HEK293T (cell line): ENCODE results near the gene HTT.

Source experiments
- ARNT ChIP-seq: fragments of 450-650 bp; IDR thresholded peaks from 2 replicates; pipeline ENCODE4 v1.6.1; 2017; ENCODE audit warnings: mild to moderate bottlenecking
- BHLHE40 ChIP-seq: fragments of 450-650 bp; IDR thresholded peaks from 2 replicates; pipeline ENCODE4 v1.6.1; 2016; ENCODE audit warnings: mild to moderate bottlenecking, moderate library complexity, borderline replicate concordance
- ELF4 ChIP-seq: fragments of 450-650 bp; IDR thresholded peaks from 2 replicates; pipeline ENCODE4 v1.6.1; 2017; ENCODE audit warnings: antibody characterized with exemption
- FOXA1 ChIP-seq: fragments of 450-650 bp; IDR thresholded peaks from 2 replicates; pipeline ENCODE4 v1.6.1; 2016; ENCODE audit warnings: mild to moderate bottlenecking
- FOXM1 ChIP-seq: fragments of 450-650 bp; IDR thresholded peaks from 2 replicates; pipeline ENCODE4 v1.6.1; 2017; ENCODE audit warnings: mild to moderate bottlenecking, borderline replicate concordance
- HDGF ChIP-seq: fragments of 450-650 bp; IDR thresholded peaks from 2 replicates; pipeline ENCODE4 v1.6.1; 2017; ENCODE audit warnings: antibody characterized with exemption, borderline replicate concordance
- L3MBTL2 ChIP-seq: fragments of 450-650 bp; conservative IDR thresholded peaks from 2 replicates; pipeline ENCODE4 v1.6.1; 2016; ENCODE audit warnings: mild to moderate bottlenecking
- NFRKB ChIP-seq: fragments of 450-650 bp; IDR thresholded peaks from 2 replicates; pipeline ENCODE4 v1.6.1; 2016; ENCODE audit warnings: mild to moderate bottlenecking, moderate library complexity
- SP1 ChIP-seq: fragments of 450-650 bp; IDR thresholded peaks from 2 replicates; pipeline ENCODE4 v1.6.1; 2017
- SUZ12 ChIP-seq: fragments of 450-650 bp; IDR thresholded peaks from 2 replicates; pipeline ENCODE4 v1.6.1; 2016; ENCODE audit warnings: mild to moderate bottlenecking
- TARDBP ChIP-seq: fragments of 450-650 bp; IDR thresholded peaks from 2 replicates; pipeline ENCODE4 v1.6.1; 2016
- ZNF384 ChIP-seq: fragments of 450-650 bp; IDR thresholded peaks from 2 replicates; pipeline ENCODE4 v1.6.1; 2016

DNA sequence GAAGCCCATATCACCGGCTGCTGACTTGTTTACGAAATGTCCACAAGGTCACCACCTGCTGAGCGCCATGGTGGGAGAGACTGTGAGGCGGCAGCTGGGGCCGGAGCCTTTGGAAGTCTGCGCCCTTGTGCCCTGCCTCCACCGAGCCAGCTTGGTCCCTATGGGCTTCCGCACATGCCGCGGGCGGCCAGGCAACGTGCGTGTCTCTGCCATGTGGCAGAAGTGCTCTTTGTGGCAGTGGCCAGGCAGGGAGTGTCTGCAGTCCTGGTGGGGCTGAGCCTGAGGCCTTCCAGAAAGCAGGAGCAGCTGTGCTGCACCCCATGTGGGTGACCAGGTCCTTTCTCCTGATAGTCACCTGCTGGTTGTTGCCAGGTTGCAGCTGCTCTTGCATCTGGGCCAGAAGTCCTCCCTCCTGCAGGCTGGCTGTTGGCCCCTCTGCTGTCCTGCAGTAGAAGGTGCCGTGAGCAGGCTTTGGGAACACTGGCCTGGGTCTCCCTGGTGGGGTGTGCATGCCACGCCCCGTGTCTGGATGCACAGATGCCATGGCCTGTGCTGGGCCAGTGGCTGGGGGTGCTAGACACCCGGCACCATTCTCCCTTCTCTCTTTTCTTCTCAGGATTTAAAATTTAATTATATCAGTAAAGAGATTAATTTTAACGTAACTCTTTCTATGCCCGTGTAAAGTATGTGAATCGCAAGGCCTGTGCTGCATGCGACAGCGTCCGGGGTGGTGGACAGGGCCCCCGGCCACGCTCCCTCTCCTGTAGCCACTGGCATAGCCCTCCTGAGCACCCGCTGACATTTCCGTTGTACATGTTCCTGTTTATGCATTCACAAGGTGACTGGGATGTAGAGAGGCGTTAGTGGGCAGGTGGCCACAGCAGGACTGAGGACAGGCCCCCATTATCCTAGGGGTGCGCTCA lies 165.8 kb downstream of the HTT start:
- TF ChIP-seq ZNF384 (no peak), L3MBTL2 (no peak), TARDBP (no peak), FOXA1 (no peak), BHLHE40 (no peak), SP1 (no peak), SUZ12 (no peak), ARNT (no peak), HDGF (no peak), FOXM1 (no peak), ELF4 (no peak), NFRKB (no peak)
